ENCODE results near the gene CCDC110. TPM values are rescaled to one million over a fixed set of nuclear protein-coding genes. Genes with fewer than 3 reads are reported as not detected.
A peak's percentile ranks its signal among the peaks of the same experiment; 100 is the strongest.

Gene CCDC110
- total and polyA plus RNA-seq, 2 of the 13 experiments (the other 11 are each of a cell fraction or from before 2014, with no cell fraction given), result not detected

- TF ChIP-seq, protein P1, sequence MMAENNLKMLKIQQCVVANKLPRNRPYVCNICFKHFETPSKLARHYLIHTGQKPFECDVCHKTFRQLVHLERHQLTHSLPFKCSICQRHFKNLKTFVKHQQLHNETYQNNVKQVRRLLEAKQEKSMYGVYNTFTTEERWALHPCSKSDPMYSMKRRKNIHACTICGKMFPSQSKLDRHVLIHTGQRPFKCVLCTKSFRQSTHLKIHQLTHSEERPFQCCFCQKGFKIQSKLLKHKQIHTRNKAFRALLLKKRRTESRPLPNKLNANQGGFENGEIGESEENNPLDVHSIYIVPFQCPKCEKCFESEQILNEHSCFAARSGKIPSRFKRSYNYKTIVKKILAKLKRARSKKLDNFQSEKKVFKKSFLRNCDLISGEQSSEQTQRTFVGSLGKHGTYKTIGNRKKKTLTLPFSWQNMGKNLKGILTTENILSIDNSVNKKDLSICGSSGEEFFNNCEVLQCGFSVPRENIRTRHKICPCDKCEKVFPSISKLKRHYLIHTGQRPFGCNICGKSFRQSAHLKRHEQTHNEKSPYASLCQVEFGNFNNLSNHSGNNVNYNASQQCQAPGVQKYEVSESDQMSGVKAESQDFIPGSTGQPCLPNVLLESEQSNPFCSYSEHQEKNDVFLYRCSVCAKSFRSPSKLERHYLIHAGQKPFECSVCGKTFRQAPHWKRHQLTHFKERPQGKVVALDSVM (CRISPR knock-in tag; IDR thresholded peaks at IDR 0.05), result peak; percentile 78
- peak; percentile 72; the same call in 1 of the 2 replicates for TF ChIP-seq ZNF142 (CRISPR knock-in tag; IDR thresholded peaks at IDR 0.05)
- peak; percentile 97 for TF ChIP-seq ZNF766 (CRISPR knock-in tag; IDR thresholded peaks at IDR 0.05; ENCODE audit: borderline replicate concordance)
- TF ChIP-seq ZNF724P (CRISPR knock-in tag; IDR thresholded peaks at IDR 0.05; ENCODE audit: borderline replicate concordance), result peak; percentile 99
- TF ChIP-seq ZNF264 (CRISPR knock-in tag; IDR thresholded peaks at IDR 0.05), result peak; percentile 85
- peak; percentile 67 for TF ChIP-seq PHF8 (CRISPR knock-in tag; IDR thresholded peaks at IDR 0.05)
- TF ChIP-seq NCOA2 (CRISPR knock-in tag; IDR thresholded peaks at IDR 0.05), result no peak
- TF ChIP-seq RNF219 (CRISPR knock-in tag; IDR thresholded peaks at IDR 0.05), result peak; percentile 94; the same call in 1 of the 2 replicates
- no peak for TF ChIP-seq NONO (IDR thresholded peaks at IDR 0.05)
- peak; percentile 66; the same call in 1 of the 2 replicates for TF ChIP-seq NONO (CRISPR knock-in tag; conservative IDR thresholded peaks at IDR 0.05)
- TF ChIP-seq, protein P2, sequence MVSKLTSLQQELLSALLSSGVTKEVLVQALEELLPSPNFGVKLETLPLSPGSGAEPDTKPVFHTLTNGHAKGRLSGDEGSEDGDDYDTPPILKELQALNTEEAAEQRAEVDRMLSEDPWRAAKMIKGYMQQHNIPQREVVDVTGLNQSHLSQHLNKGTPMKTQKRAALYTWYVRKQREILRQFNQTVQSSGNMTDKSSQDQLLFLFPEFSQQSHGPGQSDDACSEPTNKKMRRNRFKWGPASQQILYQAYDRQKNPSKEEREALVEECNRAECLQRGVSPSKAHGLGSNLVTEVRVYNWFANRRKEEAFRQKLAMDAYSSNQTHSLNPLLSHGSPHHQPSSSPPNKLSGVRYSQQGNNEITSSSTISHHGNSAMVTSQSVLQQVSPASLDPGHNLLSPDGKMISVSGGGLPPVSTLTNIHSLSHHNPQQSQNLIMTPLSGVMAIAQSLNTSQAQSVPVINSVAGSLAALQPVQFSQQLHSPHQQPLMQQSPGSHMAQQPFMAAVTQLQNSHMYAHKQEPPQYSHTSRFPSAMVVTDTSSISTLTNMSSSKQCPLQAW (CRISPR knock-in tag; IDR thresholded peaks at IDR 0.05), result peak; percentile 75
Observed at GRCh38 chr4:185395956-185396723, 75.4 kb downstream of the CCDC110 start (continued).
